ENCODE data around the gene PARS2. TPM values are rescaled to one million over a fixed set of nuclear protein-coding genes. Genes with fewer than 3 reads are reported as not detected.

PARS2 gene
- total and polyA plus RNA-seq, 10 donors = 0.96 to 3.8 (median 3.1) TPM

DNA sequence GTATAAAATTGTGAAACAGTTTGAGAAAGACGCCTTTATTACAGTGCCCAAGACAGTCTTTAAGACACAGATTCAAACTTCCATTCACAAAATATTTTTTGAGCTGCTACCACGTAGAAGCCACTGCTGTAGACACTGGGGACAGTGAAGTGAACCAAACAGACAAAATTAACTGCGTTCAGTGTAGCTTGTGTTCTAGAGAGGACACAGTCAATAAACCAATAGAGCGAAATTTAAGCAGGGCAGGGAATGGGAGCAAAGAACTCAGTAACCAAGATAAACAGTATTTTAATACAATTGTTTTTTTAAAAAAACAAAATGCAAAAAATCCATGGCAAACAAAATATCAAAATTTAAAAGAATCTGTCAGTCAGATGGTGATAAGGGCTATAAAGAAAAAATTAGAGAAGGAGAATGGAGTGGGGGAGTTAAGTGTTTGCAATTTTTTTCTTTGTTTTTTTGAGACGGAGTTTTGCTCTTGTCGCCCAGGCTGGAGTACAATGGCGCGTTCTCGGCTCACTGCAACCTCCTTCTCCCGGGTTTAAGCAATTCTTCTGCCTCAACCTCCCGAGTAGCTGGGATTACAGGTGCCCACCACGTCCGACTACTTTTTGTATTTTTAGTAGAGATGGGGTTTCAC is 719 bp upstream of the PARS2 start:
- H3K4me3 ChIP-seq = peak overlapping the region; percentile 22 to 87 (median 82)
- DNase-seq = no peak
- no peaks in the 10 kb centered on the region for H3K27me3 ChIP-seq (replicated peaks in 1 of 7)
- peaks cover 6 to 30% (median 17%) of the 10 kb centered on the region in 6 donors for H3K4me1 ChIP-seq
- TF ChIP-seq, protein P1, sequence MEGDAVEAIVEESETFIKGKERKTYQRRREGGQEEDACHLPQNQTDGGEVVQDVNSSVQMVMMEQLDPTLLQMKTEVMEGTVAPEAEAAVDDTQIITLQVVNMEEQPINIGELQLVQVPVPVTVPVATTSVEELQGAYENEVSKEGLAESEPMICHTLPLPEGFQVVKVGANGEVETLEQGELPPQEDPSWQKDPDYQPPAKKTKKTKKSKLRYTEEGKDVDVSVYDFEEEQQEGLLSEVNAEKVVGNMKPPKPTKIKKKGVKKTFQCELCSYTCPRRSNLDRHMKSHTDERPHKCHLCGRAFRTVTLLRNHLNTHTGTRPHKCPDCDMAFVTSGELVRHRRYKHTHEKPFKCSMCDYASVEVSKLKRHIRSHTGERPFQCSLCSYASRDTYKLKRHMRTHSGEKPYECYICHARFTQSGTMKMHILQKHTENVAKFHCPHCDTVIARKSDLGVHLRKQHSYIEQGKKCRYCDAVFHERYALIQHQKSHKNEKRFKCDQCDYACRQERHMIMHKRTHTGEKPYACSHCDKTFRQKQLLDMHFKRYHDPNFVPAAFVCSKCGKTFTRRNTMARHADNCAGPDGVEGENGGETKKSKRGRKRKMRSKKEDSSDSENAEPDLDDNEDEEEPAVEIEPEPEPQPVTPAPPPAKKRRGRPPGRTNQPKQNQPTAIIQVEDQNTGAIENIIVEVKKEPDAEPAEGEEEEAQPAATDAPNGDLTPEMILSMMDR (IDR thresholded peaks at IDR 0.05 in 8 of 11, conservative IDR thresholded peaks at IDR 0.05 in 3 of 11) = no peak
- TF ChIP-seq POLR2AphosphoS5 (IDR thresholded peaks at IDR 0.05) (no peak), POLR2A (IDR thresholded peaks at IDR 0.05) (no peak)
- no peaks in the 10 kb centered on the region for H3K36me3 ChIP-seq
- intact Hi-C loops (cut with DNase I; ENCODE audit: low total_unique reads) = no loop called here
- 64 to 68% (median 65%) methylated on average over 13 of the region's 13 CpGs for WGBS, 5 donors
- peak overlapping the region in 6 of 8 donors; percentile 46 to 85 (median 71) for H3K27ac ChIP-seq
- H3K9me3 ChIP-seq = no peaks in the 10 kb centered on the region

DNA sequence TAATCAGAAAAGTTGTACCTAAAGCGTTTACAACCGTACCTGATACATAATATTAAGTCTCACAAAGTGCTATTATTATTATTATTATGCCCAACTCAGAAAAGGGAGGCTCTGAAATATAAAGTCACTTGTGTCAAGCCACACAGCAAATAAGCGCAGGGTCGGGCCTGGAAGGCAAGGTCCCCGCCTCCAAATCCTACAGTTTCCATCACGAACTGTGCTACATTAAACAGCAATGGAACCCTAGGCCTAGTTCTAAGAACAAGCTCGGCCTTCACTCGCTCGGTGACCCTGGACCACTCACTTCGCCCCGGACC is 549 bp downstream of the PARS2 start:
- Histone ChIP-seq H3K27me3 (replicated peaks in 1 of 7) (no peaks in the 10 kb centered on the region), H3K9me3 (no peaks in the 10 kb centered on the region), H3K4me3 (peak overlapping the region; percentile 73 to 87 (median 82)), H3K36me3 (peaks cover 0 to 6% (median under 1%) of the 10 kb centered on the region in 6 donors), H3K4me1 (peaks cover 6 to 30% (median 17%) of the 10 kb centered on the region in 6 donors), H3K27ac (peak overlapping the region in 7 of 8 donors; percentile 12 to 85 (median 79))
- WGBS, 5 donors = 3 to 6% (median 4%) methylated on average over 11 of the region's 11 CpGs
- no peak for DNase-seq
- intact Hi-C loops (cut with DNase I; ENCODE audit: low total_unique reads) = no loop called here
- TF ChIP-seq, protein P1 (IDR thresholded peaks at IDR 0.05 in 8 of 11, conservative IDR thresholded peaks at IDR 0.05 in 3 of 11) = no peak
- no peak for TF ChIP-seq POLR2AphosphoS5 (IDR thresholded peaks at IDR 0.05)
- TF ChIP-seq POLR2A (IDR thresholded peaks at IDR 0.05) = no peak

- TF ChIP-seq, protein P1 (IDR thresholded peaks at IDR 0.05 in 8 of 11, conservative IDR thresholded peaks at IDR 0.05 in 3 of 11) = no peak
- no peak for TF ChIP-seq POLR2A (IDR thresholded peaks at IDR 0.05)
- TF ChIP-seq POLR2AphosphoS5 (IDR thresholded peaks at IDR 0.05) = no peak
- intact Hi-C loops (cut with DNase I; ENCODE audit: low total_unique reads) = no loop called here
Measured at GRCh38 chr1:54758678-54759348, 5.5 kb downstream of the PARS2 start.

DNA sequence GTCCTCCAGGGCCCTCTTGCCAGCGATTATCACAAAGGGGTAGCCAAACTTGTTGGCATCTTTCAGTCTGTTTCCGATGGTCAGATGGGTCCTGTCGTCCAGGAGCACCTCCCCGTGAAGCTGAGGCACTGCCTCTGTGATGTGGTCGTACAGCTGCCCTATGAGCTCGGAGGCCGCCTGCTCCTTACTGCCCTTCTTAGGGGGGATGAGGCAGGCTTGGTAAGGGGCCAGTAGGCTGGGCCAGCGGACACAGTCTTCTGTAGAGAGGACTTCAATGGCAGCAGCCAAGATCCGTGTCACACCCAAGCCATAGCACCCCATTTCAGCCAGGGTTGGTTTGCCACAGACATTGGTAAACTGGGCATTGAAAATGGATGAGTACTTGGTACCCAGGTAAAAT is 6.5 kb downstream of the PARS2 start:
- peaks cover 0 to 5% (median under 1%) of the 10 kb centered on the region in 6 donors for H3K4me1 ChIP-seq
- no peak overlapping the region for H3K27ac ChIP-seq
- TF ChIP-seq, protein P1 (IDR thresholded peaks at IDR 0.05 in 8 of 11, conservative IDR thresholded peaks at IDR 0.05 in 3 of 11) = no peak
- TF ChIP-seq POLR2A (IDR thresholded peaks at IDR 0.05) (no peak), POLR2AphosphoS5 (IDR thresholded peaks at IDR 0.05) (no peak)
- no peaks in the 10 kb centered on the region for H3K27me3 ChIP-seq (replicated peaks in 1 of 7)
- H3K9me3 ChIP-seq = no peaks in the 10 kb centered on the region
- 93 to 97% (median 95%) methylated on average over 6 to 9 of the region's 9 CpGs for WGBS, 5 donors
- no peak overlapping the region for H3K4me3 ChIP-seq
- peak; percentile 64 for DNase-seq
- H3K36me3 ChIP-seq = peaks cover 0 to 47% (median 19%) of the 10 kb centered on the region in 6 donors
- intact Hi-C loops (cut with DNase I; ENCODE audit: low total_unique reads) = no loop called here

More at GRCh38 chr1:54758678-54759348, 5.5 kb downstream of the PARS2 start:
- WGBS, 5 donors = 94 to 98% (median 96%) methylated on average over 20 of the region's 20 CpGs
- no peaks in the 10 kb centered on the region for H3K27me3 ChIP-seq (replicated peaks in 1 of 7)
- peaks cover 4 to 15% (median 9%) of the 10 kb centered on the region in 6 donors for H3K4me1 ChIP-seq
- peak; percentile 64 for DNase-seq
- no peak overlapping the region for H3K4me3 ChIP-seq
- peaks cover 0 to 47% (median 19%) of the 10 kb centered on the region in 6 donors for H3K36me3 ChIP-seq
- no peaks in the 10 kb centered on the region for H3K9me3 ChIP-seq
- no peak overlapping the region for H3K27ac ChIP-seq
